BLaER1 treated with 17β-estradiol and CSF1 and Interleukin-3, amounts not matched to agents 10 nM and 100 nM (cell line): ENCODE results near the gene CUBN.
"Not testable (repeated sequence)": the region's sequence is repeated elsewhere in the genome, so short reads cannot be mapped to it uniquely, and the experiment has no call there.

Source experiments
- H3K27ac ChIP-seq, 11 experiments: shearing (Covaris generic); formaldehyde crosslinking; 2 replicates each; pipeline ENCODE4 v1.8.1; 2022
- H3K27me3 ChIP-seq, 11 experiments: shearing (Covaris generic); formaldehyde crosslinking; 2 replicates each; pipeline ENCODE4 v1.8.1; 2022
- H3K36me3 ChIP-seq, 11 experiments: shearing (Covaris generic); formaldehyde crosslinking; 2 replicates each; pipeline ENCODE4 v1.8.1; 2022
- H3K4me1 ChIP-seq, 10 experiments: shearing (Covaris generic); formaldehyde crosslinking; 2 replicates each; pipeline ENCODE4 v1.8.1; 2022
- H3K4me2 ChIP-seq, 11 experiments: shearing (Covaris generic); formaldehyde crosslinking; 2 replicates each; pipeline ENCODE4 v1.8.1; 2022
- H3K4me3 ChIP-seq, 10 experiments: shearing (Covaris generic); formaldehyde crosslinking; 2 replicates each; pipeline ENCODE4 v1.8.1; 2022
- H3K9ac ChIP-seq, 11 experiments: shearing (Covaris generic); formaldehyde crosslinking; 2 replicates each; pipeline ENCODE4 v1.8.1; 2022
- H3K9me3 ChIP-seq, 11 experiments: shearing (Covaris generic); formaldehyde crosslinking; replicated peaks in 1 of 11; 2 replicates each; pipeline ENCODE4 v1.8.1; 2022
- H4K20me1 ChIP-seq, 11 experiments: shearing (Covaris generic); formaldehyde crosslinking; 2 replicates each; pipeline ENCODE4 v1.8.1; 2022
- Cebpa-rat ChIP-seq, 11 experiments: shearing (Covaris generic); IDR thresholded peaks; 2 replicates each; pipeline ENCODE4 v1.8.1; 2022

Gene CUBN

GRCh38 chr10:17126327-17126726 lies 3.3 kb downstream of the CUBN start:
- Histone ChIP-seq H3K27ac (no peak overlapping the region), H3K4me3 (no peak overlapping the region), H3K4me1 (peaks cover 0 to 26% (median 2%) of the 10 kb centered on the region in 10 experiments; a peak in 8 of 20 replicates), H3K27me3 (no peaks in the 10 kb centered on the region), H4K20me1 (no peaks in the 10 kb centered on the region), H3K9ac (no peak overlapping the region), H3K4me2 (no peak overlapping the region), H3K9me3 (no peaks in the 10 kb centered on the region), H3K36me3 (no peaks in the 10 kb centered on the region; a peak in 3 of 22 replicates)
- TF ChIP-seq Cebpa-rat (IDR thresholded peaks at IDR 0.05), result no peak

DNA sequence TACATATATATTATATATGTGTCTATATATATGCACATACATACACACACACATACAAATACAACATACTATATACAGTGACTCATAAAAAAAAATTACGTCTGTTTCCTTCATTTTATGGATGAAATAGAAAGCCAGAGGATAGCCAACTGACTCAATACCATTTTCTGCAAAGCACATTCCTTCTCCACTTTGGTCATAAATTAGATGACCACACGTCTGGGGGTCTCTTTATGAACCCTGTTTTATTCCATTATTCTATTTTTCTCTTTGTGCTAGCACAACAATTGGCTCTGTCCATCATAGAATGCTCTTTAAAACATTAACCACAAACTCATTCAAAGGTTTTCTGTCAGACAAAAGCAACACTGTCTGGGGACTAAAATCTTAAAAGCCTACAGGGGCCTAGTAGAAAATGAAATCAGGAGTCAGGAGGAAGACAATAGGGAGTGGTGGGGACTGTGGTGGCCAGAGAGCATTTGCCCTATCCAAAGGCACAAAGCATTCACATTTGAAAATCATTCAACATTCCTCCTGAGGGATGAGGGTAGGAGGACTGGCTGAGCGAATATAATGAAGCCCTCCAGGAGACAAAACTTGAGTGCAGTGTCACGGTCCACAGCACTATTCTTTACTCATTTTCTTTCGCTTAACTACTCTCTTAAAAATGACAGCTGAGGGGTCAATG lies 4.3 kb downstream of the CUBN start:
- H3K4me3 ChIP-seq, result no peak overlapping the region
- H3K4me2 ChIP-seq, result no peak overlapping the region
- peaks cover 0 to 26% (median 2%) of the 10 kb centered on the region in 10 experiments; a peak in 8 of 20 replicates for H3K4me1 ChIP-seq
- no peaks in the 10 kb centered on the region for H3K9me3 ChIP-seq
- no peak overlapping the region for H3K27ac ChIP-seq
- no peak for TF ChIP-seq Cebpa-rat (IDR thresholded peaks at IDR 0.05)
- no peaks in the 10 kb centered on the region; a peak in 3 of 22 replicates for H3K36me3 ChIP-seq
- no peak overlapping the region for H3K9ac ChIP-seq
- H3K27me3 ChIP-seq, result no peaks in the 10 kb centered on the region
- no peaks in the 10 kb centered on the region for H4K20me1 ChIP-seq

- no peak overlapping the region for H3K4me2 ChIP-seq
Observed at GRCh38 chr10:17123961-17124360, 5.7 kb downstream of the CUBN start.

DNA sequence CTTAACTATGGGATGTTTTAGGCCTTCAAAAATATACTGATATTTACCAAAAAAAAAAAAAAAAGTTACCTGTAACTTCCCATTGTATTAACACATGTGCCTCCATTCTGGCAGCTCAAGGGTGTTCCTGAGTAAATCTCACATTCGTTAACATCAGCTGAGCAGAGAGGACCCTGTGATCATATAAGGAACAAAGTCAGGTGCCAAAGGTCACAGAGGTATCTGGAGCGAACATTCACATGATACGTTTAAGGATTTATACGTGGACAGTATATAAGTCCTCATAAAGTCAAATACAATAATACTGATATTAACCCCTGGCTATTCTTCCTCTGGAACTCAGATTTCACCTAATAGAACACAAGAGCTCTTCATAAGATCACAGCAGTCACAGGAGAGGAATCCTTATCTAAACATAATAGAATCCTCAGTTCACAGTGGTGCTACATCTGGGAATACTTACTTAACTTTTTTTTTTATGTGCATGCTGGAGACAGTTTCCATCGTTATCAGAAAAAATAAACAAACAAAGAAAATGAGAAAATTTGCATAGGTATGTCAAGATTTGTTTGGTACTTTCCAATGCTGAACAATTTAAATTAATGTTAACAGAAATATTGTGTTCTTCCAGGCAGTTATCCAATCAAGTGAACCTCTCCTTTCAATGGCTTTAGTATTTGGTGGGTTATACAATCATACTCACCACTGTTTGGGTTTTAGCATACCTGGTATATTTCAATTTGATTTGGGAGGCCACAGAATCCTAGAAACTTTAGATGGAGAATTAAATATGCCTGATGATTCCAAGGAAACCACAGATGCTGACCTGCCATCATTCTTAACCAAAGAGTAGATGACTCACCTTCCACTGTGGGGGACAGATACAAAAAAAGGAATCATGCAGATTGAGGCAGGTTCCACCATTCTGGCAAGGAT lies 6.6 kb downstream of the CUBN start:
- Histone ChIP-seq H3K27ac (no peak overlapping the region), H3K4me3 (no peak overlapping the region), H3K36me3 (no peaks in the 10 kb centered on the region; a peak in 3 of 22 replicates), H3K27me3 (no peaks in the 10 kb centered on the region), H3K9me3 (no peaks in the 10 kb centered on the region), H3K4me2 (no peak overlapping the region; a peak in 1 of 22 replicates), H3K4me1 (peaks cover 0 to 18% (median 0%) of the 10 kb centered on the region in 10 experiments; a peak in 6 of 20 replicates), H3K9ac (no peak overlapping the region), H4K20me1 (no peaks in the 10 kb centered on the region)
- TF ChIP-seq Cebpa-rat (IDR thresholded peaks at IDR 0.05), result no peak

More at GRCh38 chr10:17123961-17124360, 5.7 kb downstream of the CUBN start:
- no peak for TF ChIP-seq Cebpa-rat (IDR thresholded peaks at IDR 0.05)
- H4K20me1 ChIP-seq, result no peaks in the 10 kb centered on the region
- no peaks in the 10 kb centered on the region; a peak in 3 of 22 replicates for H3K36me3 ChIP-seq
- H3K9ac ChIP-seq, result no peak overlapping the region
- H3K9me3 ChIP-seq, result no peaks in the 10 kb centered on the region
- H3K4me1 ChIP-seq, result peaks cover 0 to 26% (median 2%) of the 10 kb centered on the region in 10 experiments; a peak in 8 of 20 replicates
- H3K4me3 ChIP-seq, result no peak overlapping the region
- H3K27ac ChIP-seq, result no peak overlapping the region
- no peaks in the 10 kb centered on the region for H3K27me3 ChIP-seq

- H3K9me3 ChIP-seq, result no peaks in the 10 kb centered on the region
Observed at GRCh38 chr10:17122052-17122451, 7.6 kb downstream of the CUBN start.

GRCh38 chr10:17120694-17121093 lies 8.9 kb downstream of the CUBN start:
- Histone ChIP-seq H3K9ac (no peak overlapping the region), H3K27me3 (no peaks in the 10 kb centered on the region), H4K20me1 (no peaks in the 10 kb centered on the region), H3K36me3 (no peaks in the 10 kb centered on the region; a peak in 3 of 22 replicates), H3K27ac (no peak overlapping the region), H3K9me3 (no peaks in the 10 kb centered on the region), H3K4me2 (no peak overlapping the region), H3K4me1 (0 out of 20 replicates have a peak, but pooled peaks cover 0 to 6% (median 0%) of the 10 kb centered on the region in 10 experiments), H3K4me3 (no peak overlapping the region)
- no peak for TF ChIP-seq Cebpa-rat (IDR thresholded peaks at IDR 0.05)

More at GRCh38 chr10:17122052-17122451, 7.6 kb downstream of the CUBN start:
- Histone ChIP-seq H3K36me3 (no peaks in the 10 kb centered on the region; a peak in 3 of 22 replicates), H3K4me2 (no peak overlapping the region), H3K4me1 (peaks cover 0 to 9% (median 0%) of the 10 kb centered on the region in 10 experiments; a peak in 4 of 20 replicates), H4K20me1 (no peaks in the 10 kb centered on the region), H3K27me3 (no peaks in the 10 kb centered on the region), H3K4me3 (no peak overlapping the region), H3K9ac (no peak overlapping the region), H3K27ac (no peak overlapping the region)
- TF ChIP-seq Cebpa-rat (IDR thresholded peaks at IDR 0.05), result no peak

- Histone ChIP-seq H3K27ac (no peak overlapping the region), H3K4me2 (no peak overlapping the region), H3K9me3 (no peaks in the 10 kb centered on the region), H3K9ac (no peak overlapping the region), H4K20me1 (no peaks in the 10 kb centered on the region), H3K4me3 (no peak overlapping the region), H3K27me3 (no peaks in the 10 kb centered on the region), H3K4me1 (0 out of 20 replicates have a peak, but pooled peaks cover 0 to 6% (median 0%) of the 10 kb centered on the region in 10 experiments), H3K36me3 (no peaks in the 10 kb centered on the region; a peak in 3 of 22 replicates)
- TF ChIP-seq Cebpa-rat (IDR thresholded peaks at IDR 0.05), result no peak
Observed at GRCh38 chr10:17119845-17120244, 9.8 kb downstream of the CUBN start.

DNA sequence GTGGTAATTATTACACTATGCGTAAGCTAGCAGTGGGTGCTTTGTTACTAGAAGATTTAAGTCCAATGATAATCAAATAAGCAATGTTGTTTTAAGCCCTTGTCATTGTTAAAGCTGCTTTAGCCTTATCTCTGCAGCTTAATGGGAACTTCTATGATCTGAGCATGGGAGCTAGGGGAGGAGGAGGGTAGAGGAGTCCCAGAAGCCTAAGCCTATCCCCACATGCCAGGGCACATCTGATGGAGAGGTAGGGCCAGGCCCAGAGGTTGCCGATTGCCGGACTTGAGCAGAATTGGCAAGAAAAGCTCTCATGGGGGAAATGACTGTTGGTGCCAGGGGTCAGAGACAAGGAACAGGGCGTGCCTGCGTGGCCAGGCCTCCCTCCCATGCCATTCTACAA lies 13.4 kb downstream of the CUBN start:
- TF ChIP-seq Cebpa-rat (IDR thresholded peaks at IDR 0.05), result no peak
- Histone ChIP-seq H4K20me1 (no peaks in the 10 kb centered on the region), H3K4me3 (no peak overlapping the region), H3K4me1 (no peaks in the 10 kb centered on the region), H3K9me3 (no peaks in the 10 kb centered on the region), H3K36me3 (no peaks in the 10 kb centered on the region), H3K9ac (no peak overlapping the region), H3K4me2 (no peak overlapping the region), H3K27me3 (no peaks in the 10 kb centered on the region), H3K27ac (no peak overlapping the region)

GRCh38 chr10:17115683-17116082 lies 13.9 kb downstream of the CUBN start:
- H3K4me2 ChIP-seq, result no peak overlapping the region
- no peak for TF ChIP-seq Cebpa-rat (IDR thresholded peaks at IDR 0.05)
- no peak overlapping the region for H3K27ac ChIP-seq

DNA sequence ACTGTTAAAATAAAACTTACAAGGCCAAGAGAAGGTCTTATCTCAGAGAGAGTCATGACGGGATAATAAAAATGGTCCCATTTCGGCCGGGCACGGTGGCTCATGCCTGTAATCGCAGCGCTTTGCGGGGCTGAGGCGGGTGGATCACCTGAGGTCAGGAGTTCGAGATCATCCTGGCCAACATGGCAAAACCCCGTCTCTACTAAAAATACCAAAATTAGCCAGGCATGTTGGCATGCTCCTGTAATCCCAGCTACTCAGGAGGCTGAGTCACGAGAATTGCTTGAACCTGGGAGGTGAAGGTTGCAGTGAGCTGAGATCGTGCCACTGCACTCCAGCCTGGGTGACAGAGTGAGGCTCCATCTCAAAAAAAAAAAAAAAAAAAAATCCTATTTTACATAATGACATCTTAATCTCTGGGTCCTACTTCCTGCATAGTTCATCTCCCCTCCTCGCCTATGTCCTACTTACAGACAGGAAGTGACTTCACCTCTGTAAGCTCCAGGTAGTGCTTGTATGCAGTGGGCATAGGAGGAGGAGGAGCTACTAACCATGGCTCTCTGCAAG lies 14.7 kb downstream of the CUBN start:
- H3K4me1 ChIP-seq, H3K9ac ChIP-seq, H3K9me3 ChIP-seq, H3K27me3 ChIP-seq, H3K4me2 ChIP-seq, H3K36me3 ChIP-seq, H3K27ac ChIP-seq, H4K20me1 ChIP-seq, H3K4me3 ChIP-seq: not testable (repeated sequence)

More at GRCh38 chr10:17115683-17116082, 13.9 kb downstream of the CUBN start:
- H3K27me3 ChIP-seq, result no peaks in the 10 kb centered on the region
- no peaks in the 10 kb centered on the region for H3K9me3 ChIP-seq
- H3K4me3 ChIP-seq, result no peak overlapping the region
- H3K9ac ChIP-seq, result no peak overlapping the region
- no peaks in the 10 kb centered on the region for H4K20me1 ChIP-seq
- no peaks in the 10 kb centered on the region for H3K4me1 ChIP-seq
- H3K36me3 ChIP-seq, result no peaks in the 10 kb centered on the region
